GM21447 (cell line): ENCODE measurements around the gene AKT2.

Experiments
- ATAC-seq: cut with Tn5 transposase; IDR thresholded peaks from one replicate; pipeline ENCODE4 v1.9.1; 2021; ENCODE audit not compliant: unreplicated experiment

The AKT2 gene

GRCh38 chr19:40238775-40239174 lies 46.4 kb downstream of the AKT2 start:
- ATAC-seq: no peak

GRCh38 chr19:40237791-40238190 lies 47.4 kb downstream of the AKT2 start:
- no peak for ATAC-seq

- ATAC-seq: no peak
Observed at GRCh38 chr19:40236366-40236765, 48.8 kb downstream of the AKT2 start.

GRCh38 chr19:40236026-40236355 lies 49.2 kb downstream of the AKT2 start:
- ATAC-seq: no peak

GRCh38 chr19:40235238-40236025 lies 49.7 kb downstream of the AKT2 start:
- no peak for ATAC-seq

- ATAC-seq: no peak
Observed at GRCh38 chr19:40234429-40235237, 50.5 kb downstream of the AKT2 start.

GRCh38 chr19:40233811-40234389 lies 51.2 kb downstream of the AKT2 start:
- no peak for ATAC-seq

- ATAC-seq: no peak
Observed at GRCh38 chr19:40232949-40233810, 52.0 kb downstream of the AKT2 start.

GRCh38 chr19:40232479-40232878 lies 52.7 kb downstream of the AKT2 start:
- ATAC-seq: no peak

GRCh38 chr19:40231544-40232424 lies 53.4 kb downstream of the AKT2 start:
- no peak for ATAC-seq

- no peak for ATAC-seq
Observed at GRCh38 chr19:40231057-40231456, 54.1 kb downstream of the AKT2 start.

GRCh38 chr19:40229926-40230417 lies 55.2 kb downstream of the AKT2 start:
- ATAC-seq: no peak

- no peak for ATAC-seq
Observed at GRCh38 chr19:40229484-40229883, 55.7 kb downstream of the AKT2 start.

- no peak for ATAC-seq
Observed at GRCh38 chr19:40228863-40229262, 56.3 kb downstream of the AKT2 start.

GRCh38 chr19:40228346-40228745 lies 56.8 kb downstream of the AKT2 start:
- ATAC-seq: no peak

- no peak for ATAC-seq
Observed at GRCh38 chr19:40225440-40226305, 59.5 kb downstream of the AKT2 start.

- ATAC-seq: no peak
Observed at GRCh38 chr19:40224342-40225150, 60.6 kb downstream of the AKT2 start.

- no peak for ATAC-seq
Observed at GRCh38 chr19:40223135-40223822, 61.9 kb downstream of the AKT2 start.
